Subcutaneous abdominal adipose tissue (tissue), 5 donors: ENCODE measurements around the gene GLRA3.

Experiments used
- H3K27ac ChIP-seq: one replicate; pipeline ENCODE4 v1.7.0; 2013; ENCODE audit warnings: low read depth, mild to moderate bottlenecking, inconsistent platforms, low read length, moderate library complexity
- H3K27me3 ChIP-seq, 5 donors: one replicate each; pipeline ENCODE4 v1.7.0; 2013; ENCODE audit warnings: low read length in 5 of 5, inconsistent platforms in 1 of 5; ENCODE audit not compliant: control insufficient read depth in 5 of 5, insufficient read depth in 4 of 5
- H3K36me3 ChIP-seq, 5 donors: one replicate each; pipeline ENCODE4 v1.7.0; 2013; ENCODE audit warnings: low read length in 5 of 5; ENCODE audit not compliant: control insufficient read depth in 5 of 5, insufficient read depth in 5 of 5
- H3K4me1 ChIP-seq, 5 donors: one replicate each; pipeline ENCODE4 v1.7.0; 2013; ENCODE audit warnings: low read length in 5 of 5, mild to moderate bottlenecking in 3 of 5, moderate library complexity in 1 of 5; ENCODE audit not compliant: control insufficient read depth in 5 of 5, insufficient read depth in 5 of 5
- H3K4me3 ChIP-seq, 5 donors: one replicate each; pipeline ENCODE4 v1.7.0; 2013; ENCODE audit warnings: low read length in 5 of 5, low read depth in 1 of 5
- H3K9ac ChIP-seq, 5 donors: one replicate each; pipeline ENCODE4 v1.7.0; 2013; ENCODE audit warnings: low read length in 5 of 5, mild to moderate bottlenecking in 4 of 5, moderate library complexity in 3 of 5
- H3K9me3 ChIP-seq, 5 donors: one replicate each; pipeline ENCODE4 v1.7.0; 2013; ENCODE audit warnings: low read length in 5 of 5; ENCODE audit not compliant: control insufficient read depth in 5 of 5
- donor health status: healthy.
- donor health status: healthy.
- donor health status: healthy.
- donor health status: healthy.
- donor health status: healthy.

GLRA3 gene

GRCh38 chr4:174734181-174734580 lies 94.9 kb downstream of the GLRA3 start:
- Histone ChIP-seq H3K9me3 (no peaks in the 10 kb centered on the region), H3K9ac (no peak overlapping the region), H3K27me3 (no peaks in the 10 kb centered on the region), H3K36me3 (no peaks in the 10 kb centered on the region), H3K27ac (no peak overlapping the region), H3K4me1 (no peaks in the 10 kb centered on the region), H3K4me3 (no peak overlapping the region)

- Histone ChIP-seq H3K36me3 (no peaks in the 10 kb centered on the region), H3K4me1 (peaks cover 0 to 9% (median 8%) of the 10 kb centered on the region in 5 donors), H3K27me3 (no peaks in the 10 kb centered on the region), H3K4me3 (no peak overlapping the region), H3K9ac (no peak overlapping the region), H3K27ac (peak overlapping the region; percentile 17), H3K9me3 (no peaks in the 10 kb centered on the region)
These were observed 111.2 kb downstream of the GLRA3 start for GRCh38 chr4:174717828-174718227.

- H3K4me1 ChIP-seq = peaks cover 0 to 9% (median 8%) of the 10 kb centered on the region in 5 donors
- no peaks in the 10 kb centered on the region for H3K36me3 ChIP-seq
- H3K9ac ChIP-seq = no peak overlapping the region
- H3K4me3 ChIP-seq = no peak overlapping the region
- no peaks in the 10 kb centered on the region for H3K9me3 ChIP-seq
- no peaks in the 10 kb centered on the region for H3K27me3 ChIP-seq
- H3K27ac ChIP-seq = peak overlapping the region; percentile 17
These were observed 111.9 kb downstream of the GLRA3 start for GRCh38 chr4:174716986-174717770.

DNA sequence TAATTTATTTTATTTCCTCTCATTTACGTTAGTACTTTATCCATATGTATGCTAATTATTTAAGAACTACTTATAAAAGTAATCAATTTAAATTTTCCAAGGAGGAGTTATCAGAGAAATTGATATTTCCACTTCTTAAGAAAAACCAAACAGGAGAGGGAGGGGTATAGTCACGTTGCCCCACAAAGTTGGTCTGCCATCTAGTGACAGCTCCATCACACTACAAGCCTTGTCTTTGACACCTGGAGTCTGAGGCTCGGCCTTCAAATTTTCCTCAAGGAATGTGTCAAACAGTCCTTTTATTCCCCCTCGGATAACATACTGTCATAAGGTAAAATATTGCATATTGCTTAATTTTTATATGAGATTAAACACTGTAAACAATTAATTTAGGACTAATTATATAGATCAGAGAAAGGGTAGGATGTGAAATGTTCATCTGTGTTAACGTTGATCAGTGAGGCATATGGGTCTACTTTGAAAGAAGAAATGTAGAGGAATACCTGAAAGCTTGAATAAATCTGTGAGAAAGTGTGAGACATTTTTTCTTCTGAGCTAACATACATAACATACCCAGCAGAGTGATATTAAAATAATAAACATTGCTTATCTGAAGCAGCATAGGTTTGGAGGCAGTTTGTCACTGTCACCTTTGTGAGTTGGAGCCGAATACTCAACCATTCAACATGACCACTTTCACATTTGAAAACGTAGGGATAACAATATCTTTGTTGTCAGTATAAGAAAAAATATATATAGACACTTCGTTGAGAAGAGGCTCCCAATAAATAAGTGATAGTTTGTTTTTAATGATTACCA lies 114.4 kb downstream of the GLRA3 start:
- no peak overlapping the region for H3K27ac ChIP-seq
- H3K27me3 ChIP-seq = no peaks in the 10 kb centered on the region
- H3K9me3 ChIP-seq = no peaks in the 10 kb centered on the region
- no peaks in the 10 kb centered on the region for H3K36me3 ChIP-seq
- no peak overlapping the region for H3K4me3 ChIP-seq
- H3K9ac ChIP-seq = no peak overlapping the region
- H3K4me1 ChIP-seq = peaks cover 0 to 9% (median 8%) of the 10 kb centered on the region in 5 donors

DNA sequence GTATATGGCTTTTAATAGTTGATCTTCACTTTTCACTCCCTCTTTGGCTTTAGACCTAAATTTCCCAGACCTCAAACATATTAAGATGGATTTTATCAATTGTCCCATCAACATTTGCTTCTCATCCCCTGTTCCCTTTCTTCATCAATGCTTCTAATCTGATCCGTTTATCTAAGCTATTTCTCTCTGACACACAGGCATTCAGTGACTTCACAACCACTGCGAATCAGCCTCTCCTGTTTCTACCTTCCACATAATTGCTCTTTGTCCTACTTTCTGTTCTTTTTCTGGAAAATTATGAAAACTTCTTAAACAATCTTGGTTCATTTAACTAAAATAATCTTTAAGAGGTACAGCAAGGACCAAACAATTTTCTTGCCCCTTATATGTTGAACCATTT lies 115.2 kb downstream of the GLRA3 start:
- no peak overlapping the region for H3K4me3 ChIP-seq
- H3K27me3 ChIP-seq = no peaks in the 10 kb centered on the region
- H3K27ac ChIP-seq = no peak overlapping the region
- H3K36me3 ChIP-seq = no peaks in the 10 kb centered on the region
- H3K4me1 ChIP-seq = peaks cover 0 to 9% (median 8%) of the 10 kb centered on the region in 5 donors
- H3K9ac ChIP-seq = no peak overlapping the region
- H3K9me3 ChIP-seq = no peaks in the 10 kb centered on the region

- H3K27me3 ChIP-seq = no peaks in the 10 kb centered on the region
- no peaks in the 10 kb centered on the region for H3K9me3 ChIP-seq
- no peak overlapping the region for H3K4me3 ChIP-seq
- H3K27ac ChIP-seq = no peak overlapping the region
- no peaks in the 10 kb centered on the region for H3K36me3 ChIP-seq
- peaks cover 0 to 9% (median 8%) of the 10 kb centered on the region in 5 donors for H3K4me1 ChIP-seq
- H3K9ac ChIP-seq = no peak overlapping the region
These were observed 115.9 kb downstream of the GLRA3 start for GRCh38 chr4:174713181-174713580.

- Histone ChIP-seq H3K27ac (no peak overlapping the region), H3K36me3 (no peaks in the 10 kb centered on the region), H3K4me1 (no peaks in the 10 kb centered on the region), H3K9me3 (no peaks in the 10 kb centered on the region), H3K27me3 (no peaks in the 10 kb centered on the region), H3K9ac (no peak overlapping the region), H3K4me3 (no peak overlapping the region)
These were observed 119.5 kb downstream of the GLRA3 start for GRCh38 chr4:174709526-174709925.

DNA sequence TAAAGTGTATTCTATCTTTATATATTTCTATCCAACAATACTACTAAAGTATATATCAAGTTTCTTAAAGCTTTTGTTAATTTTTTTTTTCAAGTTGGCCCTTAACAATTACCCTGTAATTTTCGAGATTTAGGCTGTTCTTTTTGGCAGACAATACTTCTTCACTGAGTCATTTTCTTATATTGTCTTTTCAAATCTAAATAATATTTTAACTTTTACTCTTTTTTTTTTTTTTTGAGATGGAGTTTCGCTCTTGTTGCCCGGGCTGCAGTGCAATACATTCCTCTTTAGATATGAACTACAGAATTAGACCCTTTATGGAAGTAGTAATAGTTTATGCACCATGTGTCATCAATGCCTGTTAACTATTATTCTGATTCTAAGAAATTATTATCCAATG lies 120.7 kb downstream of the GLRA3 start:
- Histone ChIP-seq H3K36me3 (no peaks in the 10 kb centered on the region), H3K9me3 (no peaks in the 10 kb centered on the region), H3K27ac (no peak overlapping the region), H3K4me3 (no peak overlapping the region), H3K4me1 (no peaks in the 10 kb centered on the region), H3K27me3 (no peaks in the 10 kb centered on the region), H3K9ac (no peak overlapping the region)

GRCh38 chr4:174707902-174708301 lies 121.1 kb downstream of the GLRA3 start:
- Histone ChIP-seq H3K9me3 (no peaks in the 10 kb centered on the region), H3K9ac (no peak overlapping the region), H3K4me3 (no peak overlapping the region), H3K36me3 (no peaks in the 10 kb centered on the region), H3K27me3 (no peaks in the 10 kb centered on the region), H3K4me1 (no peaks in the 10 kb centered on the region), H3K27ac (no peak overlapping the region)

- Histone ChIP-seq H3K4me3 (no peak overlapping the region), H3K4me1 (no peaks in the 10 kb centered on the region), H3K27ac (no peak overlapping the region), H3K9ac (no peak overlapping the region), H3K36me3 (no peaks in the 10 kb centered on the region), H3K27me3 (no peaks in the 10 kb centered on the region), H3K9me3 (no peaks in the 10 kb centered on the region)
These were observed 121.9 kb downstream of the GLRA3 start for GRCh38 chr4:174707051-174707676.
